Measurements from ENCODE around the gene TRIP10.

Gene TRIP10

GRCh38 chr19:6712231-6712630, 27.2 kb upstream of the TRIP10 start:
- DNase-seq (ENCODE audit: low read depth), result no peak

GRCh38 chr19:6712692-6713670, 26.5 kb upstream of the TRIP10 start:
- DNase-seq (ENCODE audit: low read depth), result no peak

- DNase-seq (ENCODE audit: low read depth), result no peak
These were observed 25.4 kb upstream of the TRIP10 start for GRCh38 chr19:6713773-6714692.

- no peak for DNase-seq (ENCODE audit: low read depth)
These were observed 24.5 kb upstream of the TRIP10 start for GRCh38 chr19:6714749-6715555.

GRCh38 chr19:6716610-6716970, 22.9 kb upstream of the TRIP10 start:
- DNase-seq (ENCODE audit: low read depth), result no peak

- DNase-seq (ENCODE audit: low read depth), result no peak
These were observed 22.4 kb upstream of the TRIP10 start for GRCh38 chr19:6717036-6717435.

GRCh38 chr19:6717441-6717971, 22.0 kb upstream of the TRIP10 start:
- DNase-seq (ENCODE audit: low read depth), result no peak

- DNase-seq (ENCODE audit: low read depth), result no peak
These were observed 21.3 kb upstream of the TRIP10 start for GRCh38 chr19:6718111-6718740.

GRCh38 chr19:6718741-6719539, 20.5 kb upstream of the TRIP10 start:
- no peak for DNase-seq (ENCODE audit: low read depth)

- no peak for DNase-seq (ENCODE audit: low read depth)
These were observed 20.0 kb upstream of the TRIP10 start for GRCh38 chr19:6719540-6719861.

- DNase-seq (ENCODE audit: low read depth), result no peak
These were observed 19.5 kb upstream of the TRIP10 start for GRCh38 chr19:6719992-6720368.

- no peak for DNase-seq (ENCODE audit: low read depth)
These were observed 18.9 kb upstream of the TRIP10 start, which contains the start of gene C3 for GRCh38 chr19:6720369-6721137. TSS of gene C3 (minus strand) at chr19:6720650. CDS start at chr19:6720589, 61 bp downstream.

- no peak for DNase-seq (ENCODE audit: low read depth)
These were observed 18.4 kb upstream of the TRIP10 start for GRCh38 chr19:6721138-6721474.

GRCh38 chr19:6721773-6722172, 17.7 kb upstream of the TRIP10 start:
- DNase-seq (ENCODE audit: low read depth), result no peak

GRCh38 chr19:6723108-6723618, 16.3 kb upstream of the TRIP10 start:
- DNase-seq (ENCODE audit: low read depth), result no peak

GRCh38 chr19:6723738-6724137, 15.7 kb upstream of the TRIP10 start:
- DNase-seq (ENCODE audit: low read depth), result no peak

- DNase-seq (ENCODE audit: low read depth), result no peak
These were observed 14.6 kb upstream of the TRIP10 start for GRCh38 chr19:6724631-6725492.

- DNase-seq (ENCODE audit: low read depth), result no peak
These were observed 13.8 kb upstream of the TRIP10 start for GRCh38 chr19:6725513-6726231.

Measured in non-pigmented ciliary epithelial cell (primary cell).